Naive thymus-derived CD4-positive, alpha-beta T cell (primary cell): ENCODE measurements around the gene SSX2IP. TPM values are rescaled to one million over a fixed set of nuclear protein-coding genes. Genes with fewer than 3 reads are reported as not detected.
A peak's percentile ranks its signal among the peaks of the same experiment; 100 is the strongest.
"Not testable (repeated sequence)": the region's sequence is repeated elsewhere in the genome, so short reads cannot be mapped to it uniquely, and the experiment has no call there.

Experiments
- ATAC-seq: fragments of 150-1000 bp; cut with Tn5 transposase; 2 replicates; pipeline ENCODE4 v1.10.0; 2021; ENCODE audit warnings: mild to moderate bottlenecking, moderate library complexity
- CTCF ChIA-PET: fragments of 350-600 bp; sonication (Branson Sonifier 250); formaldehyde crosslinking; loops from one replicate; lab custom pipeline; 2021; ENCODE audit warnings: antibody characterized with exemption; lab: Charles Lee
- POLR2A ChIA-PET: fragments of 350-600 bp; sonication (Branson Sonifier 250); formaldehyde crosslinking; loops from one replicate; lab custom pipeline; 2021; ENCODE audit warnings: antibody characterized with exemption, inconsistent platforms; lab: Charles Lee
- DNase-seq, 9 donors: peaks; one replicate each; pipeline versions ENCODE4 v3.0.0 to v3.0.0-alpha.2; 2020 to 2022; ENCODE audit warnings: mixed read lengths in 1 of 9
- H3K27ac ChIP-seq: one replicate; pipeline ENCODE4 v1.7.0; 2013; ENCODE audit warnings: mild to moderate bottlenecking, low read depth, low read length, moderate library complexity
- H3K27me3 ChIP-seq, 2 donors: one replicate each; pipeline ENCODE4 v1.7.0; 2013; ENCODE audit warnings: low read length in 2 of 2, mild to moderate bottlenecking in 2 of 2, moderate library complexity in 2 of 2; ENCODE audit not compliant: control insufficient read depth in 2 of 2, insufficient read depth in 2 of 2
- H3K36me3 ChIP-seq, 3 experiments: 1 replicate in 2 of 3; 2 replicates in 1 of 3; pipeline ENCODE4 v1.7.0; 2013; ENCODE audit warnings: low read length in 3 of 3, mild to moderate bottlenecking in 3 of 3, moderate library complexity in 1 of 3; ENCODE audit not compliant: insufficient read depth in 3 of 3, control insufficient read depth in 2 of 3
- H3K4me1 ChIP-seq, 2 donors: one replicate each; pipeline ENCODE4 v1.7.0; 2013; ENCODE audit warnings: low read length in 2 of 2, mild to moderate bottlenecking in 2 of 2, moderate library complexity in 1 of 2; ENCODE audit not compliant: control insufficient read depth in 2 of 2, insufficient read depth in 2 of 2
- H3K4me3 ChIP-seq: 2 replicates; pipeline ENCODE4 v1.7.0; 2013; ENCODE audit warnings: mild to moderate bottlenecking, low read length
- H3K9me3 ChIP-seq, 3 experiments: 1 replicate in 2 of 3; 2 replicates in 1 of 3; pipeline ENCODE4 v1.7.0; 2013; ENCODE audit warnings: low read length in 3 of 3; ENCODE audit not compliant: control insufficient read depth in 2 of 3
- H3K27ac Mint-ChIP-seq, 9 donors: one replicate each; pipeline ENCODE4 v1.8.0; 2020 to 2022; ENCODE audit warnings: mixed read lengths in 9 of 9, mild to moderate bottlenecking in 8 of 9, moderate library complexity in 5 of 9, inconsistent platforms in 2 of 9
- H3K27me3 Mint-ChIP-seq, 5 donors: one replicate each; pipeline ENCODE4 v1.8.0; 2021 to 2022; ENCODE audit warnings: mixed read lengths in 5 of 5, mild to moderate bottlenecking in 1 of 5
- H3K36me3 Mint-ChIP-seq, 5 donors: one replicate each; pipeline ENCODE4 v1.8.0; 2020 to 2022; ENCODE audit warnings: mixed read lengths in 5 of 5, mild to moderate bottlenecking in 3 of 5, inconsistent platforms in 1 of 5
- H3K4me1 Mint-ChIP-seq, 7 donors: one replicate each; pipeline ENCODE4 v1.8.0; 2020 to 2022; ENCODE audit warnings: mixed read lengths in 7 of 7, mild to moderate bottlenecking in 3 of 7, inconsistent platforms in 1 of 7
- H3K4me3 Mint-ChIP-seq, 10 donors: one replicate each; pipeline ENCODE4 v1.8.0; 2020 to 2022; ENCODE audit warnings: mild to moderate bottlenecking in 10 of 10, mixed read lengths in 10 of 10, moderate library complexity in 6 of 10, inconsistent platforms in 2 of 10
- H3K9me3 Mint-ChIP-seq, 11 donors: one replicate each; pipeline ENCODE4 v1.8.0; 2020 to 2022; ENCODE audit warnings: mixed read lengths in 11 of 11, mild to moderate bottlenecking in 4 of 11, inconsistent platforms in 1 of 11, moderate library complexity in 1 of 11
- intact Hi-C, 2 donors: fragments of 100-400 bp; cut with micrococcal nuclease; formaldehyde crosslinking; loops; one replicate each; pipeline ENCODE4 v1.15.1; 2023
- polyA plus RNA-seq, 2 donors: library from polyadenylated mRNA; unstranded; fragments of 300-500 nt; fragmentation: Illumina TruSeq; gene quantifications; one replicate each; pipeline ENCODE4 v1.2.3, GENCODE V29; 2021
- total RNA-seq, 6 experiments: library from RNA in 5 of 6; stranded (reverse) in 5 of 6; gene quantifications; 1 replicate in 5 of 6; 2 replicates in 1 of 6; pipeline ENCODE4 v1.2.3 and lab custom pipeline; 2021 to 2026

Gene SSX2IP
- total and polyA plus RNA-seq, 7 experiments from 2014 or later: 7.5 to 13.4 (median 8.4) TPM

- no peak overlapping the region for H3K27ac ChIP-seq
- peaks cover 0 to 3% of the 10 kb centered on the region in 2 donors for H3K27me3 ChIP-seq
- Mint-ChIP-seq H3K27ac (no peak overlapping the region), H3K4me3 (no peak overlapping the region), H3K9me3 (peaks cover 0 to 3% (median 0%) of the 10 kb centered on the region in 11 donors), H3K36me3 (peaks cover 0 to 8% (median 0%) of the 10 kb centered on the region in 5 donors), H3K4me1 (no peaks in the 10 kb centered on the region), H3K27me3 (peaks cover 30 to 63% (median 37%) of the 10 kb centered on the region in 5 donors)
- no peak for DNase-seq
- CTCF ChIA-PET: interaction anchor here (1.1 kb wide), 1 partner anchor 827 kb away, joined by 3 read pairs; no protein-coding TSS in a partner anchor
- no peaks in the 10 kb centered on the region for H3K9me3 ChIP-seq
- no peaks in the 10 kb centered on the region for H3K4me1 ChIP-seq
- POLR2A ChIA-PET: no interaction called here
- ATAC-seq: no peak
- intact Hi-C loops: no loop called here
- H3K36me3 ChIP-seq: no peaks in the 10 kb centered on the region
- H3K4me3 ChIP-seq: no peak overlapping the region
Observed at GRCh38 chr1:84732520-84732919, 42.3 kb upstream of the SSX2IP start.

- Histone ChIP-seq H3K27me3 (no peaks in the 10 kb centered on the region), H3K36me3 (no peaks in the 10 kb centered on the region), H3K27ac (no peak overlapping the region), H3K4me1 (no peaks in the 10 kb centered on the region), H3K4me3 (no peak overlapping the region), H3K9me3 (no peaks in the 10 kb centered on the region)
- no peak overlapping the region for H3K4me3 Mint-ChIP-seq
- intact Hi-C loops: no loop called here
- ChIA-PET POLR2A (no interaction called here), CTCF (interaction anchor here (0.6 to 1.1 kb wide), 3 partner anchors 58 to 826 kb away, joined by 3 to 5 read pairs (median 3); no protein-coding TSS in a partner anchor)
- H3K27ac Mint-ChIP-seq: no peak overlapping the region
- ATAC-seq (no peak), DNase-seq (no peak)
- H3K27me3 Mint-ChIP-seq: peaks cover 28 to 62% (median 30%) of the 10 kb centered on the region in 5 donors
- H3K4me1 Mint-ChIP-seq: no peaks in the 10 kb centered on the region
- H3K36me3 Mint-ChIP-seq: peaks cover 0 to 8% (median 0%) of the 10 kb centered on the region in 5 donors
- H3K9me3 Mint-ChIP-seq: peaks cover 0 to 3% (median 0%) of the 10 kb centered on the region in 11 donors
Observed at GRCh38 chr1:84731519-84731918, 41.3 kb upstream of the SSX2IP start.

GRCh38 chr1:84727711-84728110, 37.5 kb upstream of the SSX2IP start:
- intact Hi-C loops, H3K27ac Mint-ChIP-seq, ATAC-seq, H3K9me3 ChIP-seq, H3K36me3 Mint-ChIP-seq, H3K27me3 ChIP-seq, H3K9me3 Mint-ChIP-seq, H3K4me3 Mint-ChIP-seq, DNase-seq, H3K4me1 Mint-ChIP-seq, H3K4me1 ChIP-seq, H3K4me3 ChIP-seq, POLR2A ChIA-PET, H3K27ac ChIP-seq, H3K36me3 ChIP-seq: not testable (repeated sequence)
- peaks cover 12 to 50% (median 14%) of the 10 kb centered on the region in 5 donors for H3K27me3 Mint-ChIP-seq
- CTCF ChIA-PET: interaction anchor here (0.6 to 0.8 kb wide), 3 partner anchors 18 to 766 kb away, joined by 3 read pairs; no protein-coding TSS in a partner anchor

- Mint-ChIP-seq H3K4me1 (peaks cover 0 to under 1% (median 0%) of the 10 kb centered on the region in 7 donors), H3K4me3 (no peak overlapping the region), H3K27ac (no peak overlapping the region), H3K36me3 (peaks cover 0 to 3% (median 0%) of the 10 kb centered on the region in 5 donors), H3K9me3 (peaks cover 0 to 3% (median 0%) of the 10 kb centered on the region in 11 donors), H3K27me3 (peaks cover 12 to 45% (median 14%) of the 10 kb centered on the region in 5 donors)
- DNase-seq: no peak
- ChIA-PET CTCF (interaction anchor here (0.6 to 1.3 kb wide), 3 partner anchors 27 to 765 kb away, joined by 3 read pairs; no protein-coding TSS in a partner anchor), POLR2A (no interaction called here)
- Histone ChIP-seq H3K27me3 (no peaks in the 10 kb centered on the region), H3K4me3 (no peak overlapping the region), H3K36me3 (no peaks in the 10 kb centered on the region), H3K9me3 (no peaks in the 10 kb centered on the region), H3K27ac (no peak overlapping the region), H3K4me1 (no peaks in the 10 kb centered on the region)
- no peak for ATAC-seq
- intact Hi-C loops: no loop called here
Observed at GRCh38 chr1:84726593-84727499, 36.6 kb upstream of the SSX2IP start.

- H3K4me1 Mint-ChIP-seq: peaks cover 0 to 2% (median 0%) of the 10 kb centered on the region in 7 donors
- Histone ChIP-seq H3K4me3 (no peak overlapping the region), H3K36me3 (no peaks in the 10 kb centered on the region), H3K9me3 (no peaks in the 10 kb centered on the region), H3K4me1 (no peaks in the 10 kb centered on the region), H3K27me3 (no peaks in the 10 kb centered on the region), H3K27ac (no peak overlapping the region)
- peak; percentile 11 to 43 (median 35) for DNase-seq
- no peak overlapping the region for H3K27ac Mint-ChIP-seq
- peaks cover 0 to 22% (median 0%) of the 10 kb centered on the region in 5 donors for H3K27me3 Mint-ChIP-seq
- no peak overlapping the region for H3K4me3 Mint-ChIP-seq
- ATAC-seq: peak; percentile 74
- ChIA-PET POLR2A (no interaction called here), CTCF (interaction anchor here (0.7 to 1.9 kb wide), 11 partner anchors 10 to 282 kb away, joined by 3 to 9 read pairs (median 4); no protein-coding TSS in a partner anchor)
- intact Hi-C loops: loop anchor here (1.0 to 2.0 kb wide), 5 partner anchors 33 to 583 kb away; partner anchors contain the start of gene SSX2IP (in 2 of the 2)
- H3K36me3 Mint-ChIP-seq: no peaks in the 10 kb centered on the region
- H3K9me3 Mint-ChIP-seq: no peaks in the 10 kb centered on the region
Observed at GRCh38 chr1:84724128-84724860, 34.0 kb upstream of the SSX2IP start.

- no peak overlapping the region for H3K27ac ChIP-seq
- H3K9me3 ChIP-seq: no peaks in the 10 kb centered on the region
- H3K4me3 Mint-ChIP-seq: no peak overlapping the region
- H3K9me3 Mint-ChIP-seq: no peaks in the 10 kb centered on the region
- intact Hi-C loops: no loop called here
- ChIA-PET CTCF (interaction anchor here (0.8 kb wide), 1 partner anchor 25 kb away, joined by 3 read pairs; no protein-coding TSS in a partner anchor), POLR2A (interaction anchor here (1.2 kb wide), 1 partner anchor 35 kb away, joined by 3 read pairs; no protein-coding TSS in a partner anchor)
- H3K4me1 ChIP-seq: no peaks in the 10 kb centered on the region
- no peaks in the 10 kb centered on the region for H3K36me3 ChIP-seq
- H3K4me3 ChIP-seq: no peak overlapping the region
- H3K27me3 ChIP-seq: no peaks in the 10 kb centered on the region
- H3K27me3 Mint-ChIP-seq: peaks cover 0 to 14% (median 0%) of the 10 kb centered on the region in 5 donors
- H3K4me1 Mint-ChIP-seq: peaks cover 0 to 2% (median 0%) of the 10 kb centered on the region in 7 donors
- ATAC-seq: no peak
- H3K36me3 Mint-ChIP-seq: no peaks in the 10 kb centered on the region
- H3K27ac Mint-ChIP-seq: no peak overlapping the region
- DNase-seq: no peak
Observed at GRCh38 chr1:84722794-84723193, 32.5 kb upstream of the SSX2IP start.
